Measurements from ENCODE around the gene PHAF1.

The PHAF1 gene

DNA sequence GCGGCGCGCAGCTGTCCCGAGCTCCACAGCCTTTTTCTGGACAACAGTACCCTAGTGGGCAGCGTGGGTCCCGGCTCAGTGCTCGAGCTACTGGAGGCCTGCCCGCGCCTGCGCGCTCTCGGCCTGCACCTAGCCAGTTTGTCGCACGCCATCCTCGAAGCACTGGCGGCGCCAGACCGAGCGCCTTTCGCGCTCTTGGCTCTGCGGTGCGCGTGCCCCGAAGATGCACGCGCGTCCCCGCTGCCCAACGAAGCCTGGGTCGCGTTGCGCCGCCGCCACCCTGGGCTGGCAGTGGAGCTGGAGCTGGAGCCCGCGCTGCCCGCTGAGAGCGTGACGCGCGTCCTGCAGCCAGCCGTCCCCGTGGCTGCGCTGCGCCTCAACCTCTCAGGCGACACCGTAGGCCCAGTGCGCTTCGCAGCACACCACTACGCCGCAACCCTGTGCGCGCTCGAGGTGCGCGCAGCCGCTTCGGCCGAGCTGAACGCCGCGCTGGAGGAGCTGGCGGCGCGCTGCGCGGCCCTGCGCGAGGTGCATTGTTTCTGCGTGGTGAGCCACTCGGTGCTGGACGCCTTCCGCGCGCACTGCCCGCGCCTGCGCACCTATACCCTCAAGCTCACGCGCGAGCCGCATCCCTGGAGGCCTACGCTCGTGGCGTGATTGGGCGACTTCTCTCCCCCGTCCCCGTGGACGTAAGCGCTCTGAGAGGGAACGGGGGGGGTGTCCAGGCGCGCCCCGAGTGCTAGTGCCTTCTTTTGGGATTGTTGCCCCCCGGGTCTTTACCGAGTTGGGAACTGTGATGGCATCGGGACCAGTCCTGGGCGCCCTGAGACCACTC, 53.6 kb downstream of the PHAF1 start:
- no peak for DNase-seq (ENCODE audit: low read depth)

DNA sequence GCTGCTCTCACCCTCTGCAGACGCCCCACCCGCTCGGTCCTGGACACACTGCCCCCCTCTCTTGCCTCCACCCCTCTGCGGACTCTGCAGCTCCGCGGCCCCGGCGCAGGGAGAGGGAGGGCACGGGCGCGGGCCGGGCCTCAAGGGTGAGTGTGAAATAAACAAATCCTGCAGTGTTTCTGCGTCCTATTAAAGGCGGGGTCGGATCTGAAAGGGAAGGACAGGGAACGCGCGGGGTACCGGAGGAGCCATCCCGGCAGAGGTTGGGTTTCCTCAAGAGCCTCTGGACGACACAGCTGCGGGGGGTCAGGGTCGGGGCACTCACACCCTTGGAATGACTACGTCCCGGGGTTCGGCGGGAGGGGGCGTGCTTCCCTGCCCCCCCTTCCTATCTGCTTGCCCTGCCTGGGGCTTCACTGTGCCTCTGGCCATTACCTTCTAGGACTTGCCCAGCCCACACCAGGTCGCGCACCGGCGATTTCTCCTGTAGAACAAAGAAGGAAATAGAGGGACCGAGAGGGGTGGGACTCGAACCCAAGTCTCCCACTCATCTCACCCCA, 54.3 kb downstream of the PHAF1 start:
- DNase-seq (ENCODE audit: low read depth), result no peak

DNA sequence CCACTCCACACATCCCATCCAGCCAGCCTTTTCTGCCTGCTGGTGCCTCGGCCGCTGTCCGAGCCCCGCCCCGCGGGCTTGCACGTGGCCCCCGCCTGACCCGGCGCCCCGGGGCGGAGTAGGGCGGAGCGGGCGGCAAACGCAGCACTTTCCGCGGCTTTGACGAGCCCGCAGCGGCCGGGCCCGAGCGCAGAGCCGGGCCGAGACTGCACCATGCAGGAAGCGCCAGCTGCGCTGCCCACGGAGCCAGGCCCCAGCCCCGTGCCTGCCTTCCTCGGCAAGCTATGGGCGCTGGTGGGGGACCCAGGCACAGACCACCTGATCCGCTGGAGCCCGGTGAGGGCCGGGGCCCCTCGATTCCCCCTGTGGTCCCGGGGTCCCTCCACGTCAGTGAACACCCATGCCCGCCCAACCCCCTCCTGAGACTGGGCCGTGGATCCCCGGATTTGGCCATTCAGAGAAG, 54.9 kb downstream of the PHAF1 start, which contains the start of gene HSF4:
TSS of gene HSF4 (plus strand) at position 147 of the 463 bp plus-strand sequence. CDS start at position 214, 67 bp downstream.
- no peak for DNase-seq (ENCODE audit: low read depth)

DNA sequence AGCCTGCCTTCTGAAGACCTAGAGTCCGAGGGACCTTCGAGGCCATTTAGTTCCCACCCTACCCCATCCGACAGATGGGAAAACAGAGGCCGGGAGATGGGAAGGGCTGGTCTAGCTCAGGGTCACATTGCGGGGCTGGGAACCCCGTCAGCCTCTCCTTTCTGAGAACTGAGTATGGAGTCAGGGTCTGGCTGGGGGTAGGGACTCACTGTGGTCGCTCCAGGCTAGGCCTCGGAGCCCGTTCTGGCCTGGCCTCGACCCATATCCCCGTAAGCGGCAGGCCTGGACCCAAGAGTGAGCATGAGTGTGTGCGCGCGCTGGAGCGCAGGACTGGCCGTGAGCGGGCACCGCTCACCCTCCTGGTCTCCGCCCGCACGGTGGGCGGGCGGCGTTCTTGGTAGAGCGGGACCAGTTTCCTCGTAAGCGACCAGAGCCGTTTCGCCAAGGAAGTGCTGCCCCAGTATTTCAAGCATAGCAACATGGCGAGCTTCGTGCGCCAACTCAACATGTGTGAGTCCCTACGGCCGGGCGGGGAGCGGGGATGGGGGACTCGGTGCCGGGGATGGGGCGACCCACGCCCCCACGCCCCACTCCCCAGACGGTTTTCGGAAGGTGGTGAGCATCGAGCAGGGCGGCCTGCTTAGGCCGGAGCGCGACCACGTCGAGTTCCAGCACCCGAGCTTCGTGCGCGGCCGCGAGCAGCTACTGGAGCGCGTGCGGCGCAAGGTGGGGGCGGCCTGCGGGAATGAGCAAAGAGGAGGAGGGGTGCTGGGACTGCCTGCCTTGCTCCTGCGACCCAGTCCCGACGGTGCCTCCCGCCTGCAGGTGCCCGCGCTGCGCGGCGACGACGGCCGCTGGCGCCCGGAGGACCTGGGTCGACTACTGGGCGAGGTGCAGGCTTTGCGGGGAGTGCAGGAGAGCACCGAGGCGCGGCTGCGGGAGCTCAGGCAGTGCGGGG, 55.7 kb downstream of the PHAF1 start:
- no peak for DNase-seq (ENCODE audit: low read depth)

DNA sequence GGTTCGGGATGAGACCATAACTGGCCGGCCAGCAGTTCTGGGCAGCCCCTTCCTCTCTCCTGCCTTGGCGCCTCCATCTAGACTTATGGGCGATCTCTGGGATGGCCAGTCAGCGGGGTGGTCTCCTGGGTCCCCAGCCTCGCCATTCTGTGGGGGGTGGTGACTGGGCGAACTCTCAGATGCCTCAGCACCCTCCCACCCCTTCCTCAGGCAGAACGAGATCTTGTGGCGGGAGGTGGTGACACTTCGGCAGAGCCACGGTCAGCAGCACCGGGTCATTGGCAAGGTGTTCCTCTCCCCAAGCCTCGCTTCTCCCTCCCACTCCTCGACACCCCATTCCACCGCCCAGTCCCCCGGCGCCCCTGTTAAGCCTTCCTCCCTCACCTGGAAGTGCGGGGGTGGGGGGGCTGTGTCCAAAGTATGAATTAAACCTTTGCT, 56.4 kb downstream of the PHAF1 start:
- no peak for DNase-seq (ENCODE audit: low read depth)

DNA sequence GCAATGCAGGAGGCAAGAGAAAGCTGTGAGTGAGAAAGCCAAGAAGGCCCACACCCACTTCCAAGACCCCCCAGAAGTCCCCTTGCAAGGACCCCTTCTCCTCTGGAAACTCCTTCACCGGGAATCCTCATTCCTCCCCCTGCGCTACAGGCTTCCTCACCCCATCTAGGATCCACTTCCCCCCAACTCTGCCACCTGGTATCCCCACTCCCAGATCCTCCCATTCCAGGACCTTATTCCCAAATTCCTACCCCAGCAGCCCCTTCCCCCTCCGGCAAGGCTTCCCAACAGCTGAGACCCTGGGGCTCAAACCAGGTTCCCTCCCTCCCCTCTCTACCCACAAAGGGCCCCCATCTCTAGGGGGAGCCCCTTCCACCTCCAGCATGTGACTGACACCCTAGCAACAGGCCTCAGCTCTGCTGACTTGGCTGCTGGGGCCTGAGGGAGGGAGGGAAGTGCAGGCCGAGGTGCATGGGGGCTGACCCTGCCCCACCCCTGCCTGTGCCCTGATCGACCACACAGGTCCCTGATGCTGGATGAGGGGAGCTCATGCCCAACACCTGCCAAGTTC, 56.9 kb downstream of the PHAF1 start:
- DNase-seq (ENCODE audit: low read depth), result no peak

DNA sequence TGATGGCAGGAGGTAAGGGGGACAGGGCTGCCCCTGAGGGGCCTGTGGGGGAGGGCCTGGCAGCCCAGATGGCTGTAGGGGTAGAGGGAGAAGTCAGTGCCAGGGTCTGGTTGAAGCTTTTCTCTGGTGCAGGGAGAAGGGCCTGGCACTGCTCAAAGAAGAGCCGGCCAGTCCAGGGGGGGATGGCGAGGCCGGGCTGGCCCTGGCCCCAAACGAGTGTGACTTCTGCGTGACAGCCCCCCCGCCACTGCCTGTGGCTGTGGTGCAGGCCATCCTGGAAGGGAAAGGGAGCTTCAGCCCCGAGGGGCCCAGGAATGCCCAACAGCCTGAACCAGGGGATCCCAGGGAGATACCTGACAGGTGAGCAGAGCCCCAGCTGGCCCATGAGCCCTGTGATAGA, 57.8 kb downstream of the PHAF1 start:
- DNase-seq (ENCODE audit: low read depth), result no peak

DNA sequence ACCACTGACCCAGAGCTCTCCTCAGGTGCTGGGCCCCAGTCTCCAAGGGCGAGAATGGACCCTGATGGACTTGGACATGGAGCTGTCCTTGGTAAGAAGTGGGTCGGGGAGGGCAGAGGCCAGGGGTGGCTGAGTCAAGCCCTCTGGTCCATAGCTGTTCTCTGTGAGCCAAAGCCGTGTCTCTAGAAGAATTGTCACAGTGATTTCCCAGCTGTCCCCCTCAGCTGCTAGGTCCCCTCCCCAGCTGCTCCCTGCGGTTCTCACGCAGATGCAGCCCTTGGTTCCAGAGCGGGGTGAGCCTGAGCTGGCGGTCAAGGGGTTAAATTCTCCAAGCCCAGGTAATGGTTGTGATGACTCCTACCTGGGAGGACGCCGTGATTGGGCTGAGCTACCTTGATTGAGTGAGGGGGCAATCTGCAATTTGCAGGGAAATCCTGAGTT, 59.3 kb downstream of the PHAF1 start:
- no peak for DNase-seq (ENCODE audit: low read depth)

DNA sequence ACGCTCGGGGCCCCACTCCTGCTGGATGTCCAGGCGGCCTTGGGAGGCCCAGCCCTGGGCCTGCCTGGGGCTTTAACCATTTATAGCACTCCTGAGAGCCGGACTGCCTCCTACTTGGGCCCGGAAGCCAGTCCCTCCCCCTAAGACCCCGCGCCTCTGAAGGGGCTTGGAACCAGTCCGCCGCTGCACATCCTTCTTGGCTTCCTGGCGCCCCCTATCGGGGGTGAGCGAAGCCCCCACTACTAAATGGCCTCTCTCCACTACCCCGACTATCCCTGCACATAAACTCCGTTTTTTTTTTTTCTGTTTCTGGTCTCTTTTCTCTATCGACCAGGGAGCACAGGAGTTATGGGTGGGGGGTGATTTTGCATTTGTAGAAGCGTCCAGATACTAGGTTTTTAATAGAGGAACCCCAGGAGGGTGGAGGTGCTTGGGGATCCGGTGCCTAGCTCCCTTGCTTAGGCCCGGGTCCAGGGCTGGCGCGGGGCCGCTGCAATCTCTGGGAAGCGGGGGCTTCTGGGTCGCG, 60.0 kb downstream of the PHAF1 start:
- no peak for DNase-seq (ENCODE audit: low read depth)

DNA sequence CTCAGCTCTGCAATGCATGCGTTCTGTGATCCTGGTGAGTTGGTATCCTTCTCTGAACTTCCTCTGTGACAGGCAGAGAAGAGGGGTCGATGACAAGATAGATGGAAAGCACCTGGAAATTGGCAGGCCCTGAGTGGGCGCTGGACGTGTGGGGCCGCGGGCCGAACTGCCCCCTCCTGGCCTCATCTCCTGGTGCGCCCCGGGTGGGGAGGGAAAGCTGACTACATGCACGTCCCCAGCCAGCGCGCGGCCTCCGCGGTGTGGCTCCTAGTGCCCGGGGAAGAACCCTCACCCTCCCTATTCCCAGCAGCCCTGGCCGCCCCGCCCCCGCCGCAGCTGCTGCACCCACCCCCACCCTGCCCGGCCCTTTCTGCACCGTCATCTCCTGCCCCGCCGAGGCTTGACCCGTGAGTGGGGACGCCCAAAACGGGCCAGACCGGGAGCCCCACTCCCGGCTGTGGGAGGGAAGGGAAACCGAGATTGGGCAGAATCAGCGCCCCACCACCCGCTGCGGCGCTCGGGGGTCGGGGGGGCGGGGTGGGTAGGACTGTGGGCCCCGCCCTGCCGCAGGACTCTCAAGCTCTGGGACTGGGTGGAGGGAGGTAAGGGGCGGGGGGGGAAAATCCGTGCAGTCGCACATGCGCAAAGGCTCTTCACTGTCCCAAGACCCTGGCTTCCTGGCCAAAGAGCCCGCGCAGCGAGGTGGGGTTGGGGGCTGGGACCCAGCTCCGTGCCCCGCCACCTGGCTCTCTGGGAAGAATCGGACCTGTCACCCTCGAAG, 60.6 kb downstream of the PHAF1 start, which contains the start of gene NOL3:
TSS of gene NOL3 (plus strand) at position 371 of the 781 bp plus-strand sequence.
- no peak for DNase-seq (ENCODE audit: low read depth)

DNA sequence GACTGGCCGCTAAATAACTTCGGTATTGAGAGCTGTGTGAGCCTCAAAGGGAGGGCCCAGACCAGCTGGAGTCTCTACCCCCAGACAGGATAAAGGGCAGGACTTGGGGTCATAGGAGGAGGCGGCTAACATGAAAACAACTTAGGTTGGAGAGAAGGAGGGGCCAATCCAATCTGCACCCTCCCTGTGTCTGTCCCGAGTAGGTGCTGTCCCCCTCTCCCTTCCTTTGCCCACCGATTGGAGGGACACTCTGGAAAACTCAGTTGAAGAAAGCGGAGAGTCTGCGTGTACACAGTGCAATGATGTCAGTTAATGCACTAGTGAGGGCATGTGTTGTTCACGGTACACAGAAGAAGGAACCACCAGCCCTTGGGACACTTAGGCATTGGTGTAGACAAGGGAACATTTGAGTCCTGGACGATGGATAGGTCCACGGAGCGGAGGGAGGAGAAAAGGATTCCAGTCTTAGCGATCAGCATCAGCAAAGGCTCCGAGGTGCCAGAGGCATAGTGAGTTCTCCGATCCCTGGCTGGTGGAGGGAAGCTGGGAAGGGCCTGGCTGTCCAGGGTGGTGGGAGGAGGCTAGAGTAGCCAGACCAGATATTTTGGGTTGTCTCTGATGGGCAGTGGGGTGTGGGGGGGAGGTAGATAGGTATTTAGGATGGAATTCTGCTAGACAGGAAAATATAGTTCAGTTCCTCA, 61.4 kb downstream of the PHAF1 start:
- no peak for DNase-seq (ENCODE audit: low read depth)

DNA sequence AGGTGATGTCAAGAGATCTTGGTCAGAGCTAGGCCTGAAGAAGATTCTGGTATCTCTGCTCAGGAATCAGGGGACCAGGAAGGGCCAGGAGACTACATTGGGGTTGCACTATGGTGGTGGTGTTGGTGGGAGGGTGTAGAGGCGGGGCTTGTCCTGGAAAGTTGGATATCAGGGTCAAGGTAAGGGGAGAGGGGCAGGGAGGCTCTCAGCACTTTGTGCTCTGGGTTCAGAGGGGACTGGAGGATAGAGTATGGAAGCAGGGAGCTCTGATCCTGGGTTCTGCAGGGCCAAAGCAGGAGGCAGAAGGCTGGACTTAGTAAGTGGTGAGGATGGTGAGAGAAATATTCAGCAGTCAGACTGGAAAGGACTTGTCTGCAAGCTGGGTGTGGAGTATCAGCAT, 63.6 kb downstream of the PHAF1 start:
- DNase-seq (ENCODE audit: low read depth), result no peak

DNA sequence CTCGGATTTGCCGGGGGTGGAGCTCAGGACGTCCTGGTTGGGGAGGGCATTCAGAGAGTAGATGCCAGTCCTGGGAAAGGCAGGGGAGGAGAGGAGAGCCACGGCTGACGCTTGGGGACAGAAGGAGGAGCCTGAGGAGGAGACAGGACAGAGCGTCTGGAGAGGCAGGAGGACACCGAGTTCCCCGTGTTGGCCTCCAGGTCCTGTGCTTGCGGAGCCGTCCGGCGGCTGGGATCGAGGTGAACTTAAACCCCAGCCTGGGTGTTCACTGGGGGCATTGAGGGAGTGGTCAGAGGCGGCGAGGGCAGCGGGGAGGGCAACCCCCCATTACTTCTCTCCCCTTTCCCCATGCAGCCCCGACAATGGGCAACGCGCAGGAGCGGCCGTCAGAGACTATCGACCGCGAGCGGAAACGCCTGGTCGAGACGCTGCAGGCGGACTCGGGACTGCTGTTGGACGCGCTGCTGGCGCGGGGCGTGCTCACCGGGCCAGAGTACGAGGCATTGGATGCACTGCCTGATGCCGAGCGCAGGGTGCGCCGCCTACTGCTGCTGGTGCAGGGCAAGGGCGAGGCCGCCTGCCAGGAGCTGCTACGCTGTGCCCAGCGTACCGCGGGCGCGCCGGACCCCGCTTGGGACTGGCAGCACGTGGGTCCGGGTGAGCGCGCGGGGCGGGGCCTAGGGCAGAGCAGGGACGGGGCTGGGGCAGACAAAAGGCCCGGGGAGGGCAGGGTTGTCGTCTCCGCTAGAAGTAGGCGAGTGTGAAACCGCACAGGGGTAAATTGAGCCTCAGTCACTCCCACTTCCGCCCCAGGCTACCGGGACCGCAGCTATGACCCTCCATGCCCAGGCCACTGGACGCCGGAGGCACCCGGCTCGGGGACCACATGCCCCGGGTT, 64.3 kb downstream of the PHAF1 start:
- DNase-seq (ENCODE audit: low read depth), result no peak

DNA sequence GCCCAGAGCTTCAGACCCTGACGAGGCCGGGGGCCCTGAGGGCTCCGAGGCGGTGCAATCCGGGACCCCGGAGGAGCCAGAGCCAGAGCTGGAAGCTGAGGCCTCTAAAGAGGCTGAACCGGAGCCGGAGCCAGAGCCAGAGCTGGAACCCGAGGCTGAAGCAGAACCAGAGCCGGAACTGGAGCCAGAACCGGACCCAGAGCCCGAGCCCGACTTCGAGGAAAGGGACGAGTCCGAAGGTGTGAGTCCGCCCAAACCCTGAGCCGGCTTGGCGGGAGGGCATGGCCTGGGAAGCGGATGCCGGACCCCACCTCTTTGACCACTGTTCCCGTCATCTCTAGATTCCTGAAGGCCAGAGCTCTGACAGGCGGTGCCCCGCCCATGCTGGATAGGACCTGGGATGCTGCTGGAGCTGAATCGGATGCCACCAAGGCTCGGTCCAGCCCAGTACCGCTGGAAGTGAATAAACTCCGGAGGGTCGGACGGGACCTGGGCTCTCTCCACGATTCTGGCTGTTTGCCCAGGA, 65.0 kb downstream of the PHAF1 start:
- DNase-seq (ENCODE audit: low read depth), result no peak

DNA sequence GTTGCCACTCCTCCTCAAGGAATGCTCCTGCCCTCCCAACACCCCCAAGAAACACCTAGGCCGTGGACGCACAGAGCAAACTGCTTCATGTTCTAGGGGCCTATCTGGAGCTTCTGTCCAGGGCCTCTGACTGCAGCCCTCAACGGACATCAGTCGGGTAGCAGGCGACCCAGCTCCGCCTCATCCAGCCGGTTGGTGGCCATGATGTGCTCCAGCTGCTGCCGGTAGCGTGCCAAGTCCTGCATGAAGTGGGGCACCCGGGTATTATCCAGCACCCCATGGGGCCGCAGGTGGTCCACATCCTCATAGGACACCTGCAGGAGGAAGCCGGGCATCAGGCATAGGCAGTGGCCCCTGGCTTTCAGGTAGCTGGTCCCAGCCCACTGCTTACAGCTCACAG, 66.9 kb downstream of the PHAF1 start:
- DNase-seq (ENCODE audit: low read depth), result no peak

DNA sequence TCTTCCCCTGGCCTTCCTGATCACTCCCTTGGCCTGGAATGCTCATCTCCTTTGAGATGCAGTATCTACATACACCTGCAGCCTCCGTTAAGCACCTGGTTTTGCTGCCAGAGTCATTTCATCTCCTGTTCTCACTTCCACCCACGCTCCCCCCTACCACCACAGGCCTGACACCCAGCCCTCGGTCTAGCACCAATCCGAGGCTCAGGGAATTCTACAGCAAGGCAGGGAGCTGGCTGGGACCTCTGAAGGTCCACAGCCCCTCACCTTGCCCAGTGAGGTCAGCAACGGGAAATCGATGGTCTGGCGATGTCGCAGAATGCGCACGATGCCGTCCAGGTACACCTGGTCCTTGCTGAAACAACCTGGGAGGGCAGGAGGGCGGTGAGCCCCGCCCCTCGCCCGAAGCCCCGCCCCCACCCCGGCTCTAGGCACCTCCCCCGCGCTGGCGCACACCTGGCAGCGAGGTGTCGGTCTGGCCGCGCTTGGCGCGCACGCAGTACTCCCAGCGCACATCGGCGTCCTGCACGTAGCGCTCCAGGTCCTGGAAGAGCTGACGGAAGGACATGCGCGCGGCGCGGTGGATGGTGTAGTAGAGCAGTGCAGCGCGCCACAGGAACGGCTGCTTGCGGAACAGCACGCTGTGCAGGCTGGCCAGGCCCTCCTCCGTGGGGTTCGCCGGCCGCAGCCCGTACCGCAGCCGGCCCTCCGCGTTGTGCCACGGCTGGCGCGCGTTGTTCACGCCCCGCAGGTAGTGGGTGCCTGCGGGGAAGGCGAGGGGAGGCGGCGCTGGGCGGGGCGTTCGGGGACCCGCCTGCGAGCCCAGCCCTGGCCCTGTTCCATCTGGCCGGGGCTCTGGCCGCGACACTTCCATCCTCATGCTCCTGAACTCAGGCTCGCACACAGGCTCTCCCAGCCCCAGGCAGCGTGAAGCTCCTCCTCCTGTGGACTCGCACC, 68.3 kb downstream of the PHAF1 start:
- no peak for DNase-seq (ENCODE audit: low read depth)

DNA sequence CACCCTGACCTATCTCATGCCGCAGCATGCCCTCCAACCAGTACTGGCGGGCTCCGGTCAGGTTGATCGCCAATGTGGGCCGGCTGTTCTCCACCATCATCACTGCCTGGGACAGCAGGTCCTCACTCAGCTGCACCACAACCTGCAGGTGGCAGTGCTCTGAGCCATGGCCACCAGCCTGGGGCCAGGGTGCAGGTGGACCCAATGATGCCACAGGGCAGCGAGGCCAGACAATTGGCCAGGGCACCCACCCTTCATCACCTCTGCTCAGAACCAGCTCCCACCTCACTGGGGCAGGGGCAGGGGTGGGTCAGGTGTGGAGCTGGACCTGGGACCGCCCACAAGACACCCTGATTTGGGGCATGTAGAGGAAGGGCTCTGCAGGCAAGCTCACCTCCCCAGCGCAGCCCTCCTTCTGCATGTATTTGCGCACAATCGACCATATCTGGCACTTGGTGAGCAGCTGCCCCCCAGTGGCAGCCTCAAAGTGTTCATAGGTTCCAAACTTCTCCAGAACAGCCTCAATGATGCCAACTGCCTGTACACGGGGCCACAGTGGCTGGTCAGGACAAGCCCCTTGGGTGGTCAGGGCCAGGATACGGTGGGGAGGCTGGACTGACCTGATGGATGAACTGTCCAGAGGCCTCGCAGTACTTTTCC, 69.8 kb downstream of the PHAF1 start:
- DNase-seq (ENCODE audit: low read depth), result no peak

Data from non-pigmented ciliary epithelial cell (primary cell).